Duodenal mucosa (tissue), 2 donors: ENCODE measurements around the gene CACNA1F.

Experiments
- H3K27ac ChIP-seq: one replicate; pipeline ENCODE4 v1.7.0; 2013; ENCODE audit warnings: low read depth, low read length
- H3K27me3 ChIP-seq, 2 donors: one replicate each; pipeline ENCODE4 v1.7.0; 2013; ENCODE audit warnings: low read length in 2 of 2, control low read depth in 1 of 2; ENCODE audit not compliant: insufficient read depth in 2 of 2, control insufficient read depth in 1 of 2
- H3K36me3 ChIP-seq, 2 donors: one replicate each; pipeline ENCODE4 v1.7.0; 2013; ENCODE audit warnings: low read length in 2 of 2, control low read depth in 1 of 2; ENCODE audit not compliant: insufficient read depth in 2 of 2, control insufficient read depth in 1 of 2
- H3K4me1 ChIP-seq, 2 donors: one replicate each; pipeline ENCODE4 v1.7.0; 2013; ENCODE audit warnings: low read length in 2 of 2, control low read depth in 1 of 2; ENCODE audit not compliant: insufficient read depth in 2 of 2, control insufficient read depth in 1 of 2
- H3K4me3 ChIP-seq, 2 donors: one replicate each; pipeline ENCODE4 v1.7.0; 2013; ENCODE audit warnings: low read length in 2 of 2, low read depth in 1 of 2
- H3K9ac ChIP-seq, 2 donors: one replicate each; pipeline ENCODE4 v1.7.0; 2013; ENCODE audit warnings: low read length in 2 of 2, low read depth in 1 of 2
- H3K9me3 ChIP-seq, 2 donors: one replicate each; pipeline ENCODE4 v1.7.0; 2013; ENCODE audit warnings: low read length in 2 of 2, control low read depth in 1 of 2; ENCODE audit not compliant: control insufficient read depth in 1 of 2

Gene CACNA1F

DNA sequence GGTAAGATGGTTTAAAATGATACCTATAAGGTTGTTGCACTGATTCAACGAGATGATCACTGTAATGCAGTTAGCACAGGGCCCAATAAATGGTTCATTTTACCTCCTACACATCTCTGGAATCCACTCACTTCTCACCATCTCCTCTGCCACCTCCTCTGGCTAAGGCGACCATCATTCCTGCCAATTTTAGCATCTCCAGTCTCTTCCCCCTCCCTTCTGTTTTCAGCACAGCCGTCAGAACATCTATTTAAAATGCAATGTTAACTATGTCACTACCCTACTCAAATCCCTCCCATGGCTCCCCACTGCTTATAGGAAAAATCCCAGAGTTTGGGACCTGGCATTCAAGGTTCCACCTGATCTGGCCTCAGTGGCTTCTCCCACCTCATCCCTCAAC lies 29.6 kb downstream of the CACNA1F start:
- H3K4me1 ChIP-seq: peaks cover 3 to 4% of the 10 kb centered on the region in 2 donors
- no peak overlapping the region for H3K4me3 ChIP-seq
- H3K9ac ChIP-seq: no peak overlapping the region
- H3K36me3 ChIP-seq: no peaks in the 10 kb centered on the region
- H3K27ac ChIP-seq: no peak overlapping the region
- no peaks in the 10 kb centered on the region for H3K9me3 ChIP-seq
- H3K27me3 ChIP-seq: no peaks in the 10 kb centered on the region

- no peak overlapping the region for H3K27ac ChIP-seq
- H3K4me1 ChIP-seq: peaks cover 3 to 4% of the 10 kb centered on the region in 2 donors
- H3K27me3 ChIP-seq: no peaks in the 10 kb centered on the region
- H3K9ac ChIP-seq: no peak overlapping the region
- no peak overlapping the region for H3K4me3 ChIP-seq
- H3K36me3 ChIP-seq: no peaks in the 10 kb centered on the region
- no peaks in the 10 kb centered on the region for H3K9me3 ChIP-seq
Observed at GRCh38 chrX:49202022-49202421, 31.1 kb downstream of the CACNA1F start.

GRCh38 chrX:49199906-49200771 lies 33.0 kb downstream of the CACNA1F start, which contains the start of gene SYP:
Gene SYP (minus strand): TSS chrX:49200193. CDS start chrX:49200186, 7 bp downstream.
- no peaks in the 10 kb centered on the region for H3K9me3 ChIP-seq
- no peaks in the 10 kb centered on the region for H3K27me3 ChIP-seq
- no peak within 1 kb of the TSS for H3K27ac ChIP-seq
- no peaks in the 10 kb centered on the region for H3K36me3 ChIP-seq
- H3K4me3 ChIP-seq: peak within 1 kb of the TSS; percentile 54 to 58
- H3K4me1 ChIP-seq: peaks cover 3 to 4% of the 10 kb centered on the region in 2 donors
- peak within 1 kb of the TSS; percentile 48 to 54 for H3K9ac ChIP-seq

DNA sequence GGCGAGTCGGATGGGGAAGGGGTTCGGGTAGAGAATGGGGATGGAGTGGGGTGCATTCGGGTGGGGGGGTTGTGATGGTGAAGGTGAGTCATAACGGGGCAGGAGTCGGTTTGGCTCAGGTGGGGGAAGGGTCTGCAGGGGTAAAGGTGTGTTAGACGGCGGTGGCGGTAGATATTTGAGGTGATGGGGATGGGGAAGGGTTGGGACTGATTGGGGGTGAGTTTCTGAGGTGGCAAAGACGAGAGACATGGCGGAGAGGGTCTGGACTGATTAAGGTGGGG lies 33.9 kb downstream of the CACNA1F start:
- Histone ChIP-seq H3K4me1 (peaks cover 3 to 4% of the 10 kb centered on the region in 2 donors), H3K36me3 (no peaks in the 10 kb centered on the region), H3K4me3 (no peak overlapping the region), H3K27ac (no peak overlapping the region), H3K27me3 (no peaks in the 10 kb centered on the region), H3K9me3 (no peaks in the 10 kb centered on the region), H3K9ac (no peak overlapping the region)

DNA sequence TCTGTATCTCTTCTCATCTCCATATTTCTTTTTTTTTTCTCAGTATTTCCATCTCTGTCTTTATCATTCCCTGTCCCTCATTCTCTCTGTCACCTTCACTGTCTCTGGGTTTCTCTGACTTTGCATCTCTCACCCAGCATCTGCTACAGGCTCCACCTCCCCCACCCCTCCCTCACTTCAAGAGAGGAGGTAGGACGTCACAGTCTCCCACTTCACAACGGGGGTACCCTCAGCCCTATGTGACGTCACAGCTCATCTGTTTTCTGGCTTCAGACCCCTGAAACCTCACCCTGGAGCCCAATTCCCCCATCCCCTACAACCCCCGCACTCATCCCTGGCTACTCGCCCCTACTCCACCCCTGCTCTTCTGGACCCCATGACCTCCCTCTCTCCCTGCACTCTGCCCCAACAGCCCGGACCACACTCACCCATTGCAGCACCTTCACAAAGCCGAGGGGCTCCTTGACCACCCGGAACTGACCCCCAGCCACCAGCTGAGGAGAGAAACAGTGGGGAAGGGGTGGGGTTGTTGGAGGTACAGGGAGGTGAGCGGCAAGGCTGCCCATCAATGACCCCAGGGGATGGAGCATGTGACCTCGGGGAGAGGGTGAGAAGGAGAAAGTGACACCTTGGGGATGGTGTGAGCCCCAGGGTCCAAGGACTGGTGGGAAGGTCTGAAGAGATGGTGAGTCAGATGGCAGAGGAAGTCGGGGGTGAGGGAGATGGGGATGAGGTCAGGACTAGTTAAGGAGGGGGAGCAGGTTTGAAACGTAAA lies 34.4 kb downstream of the CACNA1F start:
- Histone ChIP-seq H3K36me3 (no peaks in the 10 kb centered on the region), H3K27ac (no peak overlapping the region), H3K4me3 (no peak overlapping the region), H3K27me3 (no peaks in the 10 kb centered on the region), H3K9ac (no peak overlapping the region), H3K9me3 (no peaks in the 10 kb centered on the region), H3K4me1 (peaks cover 3 to 4% of the 10 kb centered on the region in 2 donors)

- no peak overlapping the region for H3K9ac ChIP-seq
- H3K27me3 ChIP-seq: no peaks in the 10 kb centered on the region
- no peaks in the 10 kb centered on the region for H3K36me3 ChIP-seq
- no peak overlapping the region for H3K27ac ChIP-seq
- no peak overlapping the region for H3K4me3 ChIP-seq
- peaks cover 3 to 4% of the 10 kb centered on the region in 2 donors for H3K4me1 ChIP-seq
- no peaks in the 10 kb centered on the region for H3K9me3 ChIP-seq
Observed at GRCh38 chrX:49197543-49198087, 35.5 kb downstream of the CACNA1F start.

DNA sequence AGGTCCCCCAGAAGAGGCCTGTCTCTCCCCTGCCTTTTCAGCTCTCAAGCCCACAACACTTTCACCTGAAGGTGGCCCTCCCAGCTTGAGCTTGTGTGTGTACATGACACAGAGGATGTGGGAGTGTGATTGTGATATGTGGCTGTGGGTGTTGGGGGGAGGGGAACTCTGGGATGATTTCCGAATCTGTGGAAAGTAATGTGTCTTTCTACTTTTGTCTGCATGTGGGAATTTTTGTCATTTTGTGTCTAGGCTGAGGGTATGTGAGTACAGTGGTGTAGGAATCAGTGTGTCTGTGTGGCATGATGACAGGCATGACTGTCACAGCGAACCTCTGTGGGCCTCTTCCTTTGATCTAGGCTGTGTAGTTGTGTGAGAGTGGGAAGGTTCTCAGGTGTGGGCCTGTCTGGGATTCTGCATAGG lies 39.6 kb downstream of the CACNA1F start:
- Histone ChIP-seq H3K9me3 (no peaks in the 10 kb centered on the region), H3K27ac (no peak overlapping the region), H3K4me1 (peaks cover 0 to 3% of the 10 kb centered on the region in 2 donors), H3K9ac (no peak overlapping the region), H3K27me3 (no peaks in the 10 kb centered on the region), H3K4me3 (no peak overlapping the region), H3K36me3 (no peaks in the 10 kb centered on the region)

GRCh38 chrX:49192722-49193328 lies 40.3 kb downstream of the CACNA1F start:
- peaks cover 0 to 3% of the 10 kb centered on the region in 2 donors for H3K4me1 ChIP-seq
- no peaks in the 10 kb centered on the region for H3K9me3 ChIP-seq

DNA sequence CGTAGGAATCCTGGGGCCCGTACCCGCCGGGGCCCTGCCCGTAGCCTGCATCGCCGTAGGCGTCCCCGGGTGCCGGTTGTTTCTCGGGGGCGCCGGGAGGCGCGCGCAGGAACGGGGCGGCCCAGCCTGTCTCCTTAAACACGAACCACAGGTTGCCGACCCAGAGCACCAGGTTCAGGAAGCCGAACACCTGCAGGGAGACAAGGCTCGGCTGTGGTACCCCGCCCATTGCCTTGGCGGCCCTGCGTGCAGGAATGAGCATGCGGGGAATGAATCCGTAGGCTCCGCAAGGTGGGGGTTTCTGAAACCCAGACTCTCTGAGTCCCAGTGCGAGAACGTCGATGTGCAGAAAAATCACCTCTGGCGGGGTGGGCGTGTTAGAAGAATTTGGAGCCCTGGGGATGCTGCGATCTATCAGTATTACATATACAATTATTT lies 41.5 kb downstream of the CACNA1F start:
- Histone ChIP-seq H3K36me3 (no peaks in the 10 kb centered on the region), H3K27ac (peak overlapping the region; percentile 78), H3K4me1 (peaks cover 0 to 3% of the 10 kb centered on the region in 2 donors), H3K27me3 (no peaks in the 10 kb centered on the region), H3K9ac (peak overlapping the region; percentile 66 to 70), H3K4me3 (peak overlapping the region; percentile 74 to 78), H3K9me3 (no peaks in the 10 kb centered on the region)

More at GRCh38 chrX:49192722-49193328, 40.3 kb downstream of the CACNA1F start:
- Histone ChIP-seq H3K9ac (no peak overlapping the region), H3K27ac (no peak overlapping the region), H3K36me3 (no peaks in the 10 kb centered on the region), H3K27me3 (no peaks in the 10 kb centered on the region), H3K4me3 (no peak overlapping the region)
